ENCODE measurements around the gene ZBTB18. TPM values are rescaled to one million over a fixed set of nuclear protein-coding genes. Genes with fewer than 3 reads are reported as not detected.

Gene ZBTB18
- total RNA-seq, 1 donor from 2014 or later, result 29.9 TPM

DNA sequence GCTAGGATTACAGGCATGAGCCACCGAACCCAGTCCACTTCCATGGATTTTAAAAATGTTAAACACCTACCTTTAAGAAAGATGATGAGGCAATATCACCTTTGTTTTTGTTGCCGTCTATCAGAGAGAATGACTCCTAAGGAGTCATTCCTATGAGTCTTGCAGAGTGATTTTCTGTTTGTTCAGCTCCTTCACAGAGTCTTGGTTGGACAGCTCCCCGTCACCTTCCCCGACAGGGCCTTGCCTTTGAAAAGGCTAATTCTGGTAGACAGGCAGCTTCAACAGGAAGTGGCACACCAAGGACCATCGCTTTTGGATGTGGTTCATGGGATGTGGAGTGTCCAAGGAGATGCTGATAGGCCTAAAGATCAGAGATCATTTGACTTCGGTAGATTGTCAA is 17.5 kb downstream of the ZBTB18 start:
- Histone ChIP-seq H3K27me3 (ENCODE audit: low read depth) (peaks cover 13% of the 10 kb centered on the region), H3K36me3 (no peaks in the 10 kb centered on the region), H3K27ac (replicated peaks) (no peak overlapping the region), H3K4me3 (no peak overlapping the region), H3K4me1 (no peaks in the 10 kb centered on the region), H3K9me3 (replicated peaks) (no peaks in the 10 kb centered on the region)
- TF ChIP-seq, protein P1, sequence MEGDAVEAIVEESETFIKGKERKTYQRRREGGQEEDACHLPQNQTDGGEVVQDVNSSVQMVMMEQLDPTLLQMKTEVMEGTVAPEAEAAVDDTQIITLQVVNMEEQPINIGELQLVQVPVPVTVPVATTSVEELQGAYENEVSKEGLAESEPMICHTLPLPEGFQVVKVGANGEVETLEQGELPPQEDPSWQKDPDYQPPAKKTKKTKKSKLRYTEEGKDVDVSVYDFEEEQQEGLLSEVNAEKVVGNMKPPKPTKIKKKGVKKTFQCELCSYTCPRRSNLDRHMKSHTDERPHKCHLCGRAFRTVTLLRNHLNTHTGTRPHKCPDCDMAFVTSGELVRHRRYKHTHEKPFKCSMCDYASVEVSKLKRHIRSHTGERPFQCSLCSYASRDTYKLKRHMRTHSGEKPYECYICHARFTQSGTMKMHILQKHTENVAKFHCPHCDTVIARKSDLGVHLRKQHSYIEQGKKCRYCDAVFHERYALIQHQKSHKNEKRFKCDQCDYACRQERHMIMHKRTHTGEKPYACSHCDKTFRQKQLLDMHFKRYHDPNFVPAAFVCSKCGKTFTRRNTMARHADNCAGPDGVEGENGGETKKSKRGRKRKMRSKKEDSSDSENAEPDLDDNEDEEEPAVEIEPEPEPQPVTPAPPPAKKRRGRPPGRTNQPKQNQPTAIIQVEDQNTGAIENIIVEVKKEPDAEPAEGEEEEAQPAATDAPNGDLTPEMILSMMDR (IDR thresholded peaks at IDR 0.05; ENCODE audit: borderline replicate concordance), result no peak
- intact Hi-C loops (cut with micrococcal nuclease), result no loop called here
- no peak for DNase-seq

DNA sequence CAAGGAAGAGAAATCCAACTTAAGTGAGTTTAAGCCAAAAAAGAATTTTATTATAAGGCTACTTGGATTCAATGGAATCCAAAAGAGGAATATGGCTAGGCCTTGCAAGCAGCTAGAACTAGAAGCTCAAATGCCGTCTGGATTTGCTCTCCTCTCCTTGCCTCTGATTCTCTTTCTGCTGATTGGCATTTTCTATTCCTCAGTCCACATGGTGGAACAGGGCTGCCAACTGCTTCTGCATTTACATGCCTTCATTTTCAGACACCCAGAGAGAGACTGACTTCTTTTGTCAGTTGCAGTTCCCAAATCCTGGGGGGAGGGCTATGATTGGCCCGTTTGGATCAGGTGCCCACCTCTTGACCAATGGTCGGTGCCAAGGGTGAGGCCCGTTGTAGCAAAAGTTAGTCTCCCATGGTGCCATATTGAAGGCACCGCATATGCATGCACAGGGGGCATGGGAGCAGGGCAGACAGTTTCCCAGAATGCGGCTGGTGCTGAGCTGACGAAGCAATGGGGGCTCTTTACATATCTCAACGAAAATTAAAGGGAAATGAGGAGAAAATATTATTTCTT is 18.3 kb downstream of the ZBTB18 start:
- Histone ChIP-seq H3K27me3 (ENCODE audit: low read depth) (peaks cover 21% of the 10 kb centered on the region), H3K9me3 (replicated peaks) (no peaks in the 10 kb centered on the region), H3K4me1 (no peaks in the 10 kb centered on the region), H3K4me3 (no peak overlapping the region), H3K27ac (replicated peaks) (no peak overlapping the region), H3K36me3 (no peaks in the 10 kb centered on the region)
- no peak for DNase-seq
- TF ChIP-seq, protein P1 (IDR thresholded peaks at IDR 0.05; ENCODE audit: borderline replicate concordance), result no peak
- intact Hi-C loops (cut with micrococcal nuclease), result no loop called here

DNA sequence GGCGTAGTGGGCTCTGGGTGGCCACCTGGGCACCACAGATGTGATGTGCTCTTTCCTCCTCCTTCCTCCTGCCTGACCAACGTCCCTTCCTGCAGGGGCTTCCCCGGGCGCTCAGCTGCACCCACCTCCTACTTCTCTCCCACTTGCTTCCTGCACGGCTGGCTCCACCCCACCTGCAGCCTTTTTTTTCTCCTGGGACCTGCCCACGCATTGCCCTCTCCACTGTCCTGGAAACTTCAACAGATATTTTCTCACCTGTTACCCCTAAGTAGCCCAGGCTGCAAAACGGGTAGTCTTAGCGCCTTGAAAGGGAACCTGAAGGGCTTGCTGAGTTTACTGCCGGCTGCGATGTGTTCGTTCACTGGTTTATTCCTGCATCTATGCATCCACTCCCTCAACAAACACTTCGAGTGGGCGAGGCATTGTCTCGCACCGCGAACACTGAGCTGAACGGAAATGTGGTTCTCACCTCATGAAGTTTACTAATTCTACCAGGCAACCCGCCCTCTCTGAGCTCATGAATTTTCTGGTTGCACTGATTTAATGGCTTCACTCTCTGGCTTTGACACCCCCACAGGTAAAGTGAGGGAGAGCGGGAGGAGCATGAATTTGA is 23.6 kb downstream of the ZBTB18 start:
- no peaks in the 10 kb centered on the region for H3K9me3 ChIP-seq (replicated peaks)
- TF ChIP-seq, protein P1 (IDR thresholded peaks at IDR 0.05; ENCODE audit: borderline replicate concordance), result no peak
- no peak for DNase-seq
- H3K4me3 ChIP-seq, result no peak overlapping the region
- intact Hi-C loops (cut with micrococcal nuclease), result no loop called here
- H3K4me1 ChIP-seq, result no peaks in the 10 kb centered on the region
- H3K27me3 ChIP-seq (ENCODE audit: low read depth), result peaks cover 55% of the 10 kb centered on the region
- H3K27ac ChIP-seq (replicated peaks), result no peak overlapping the region
- H3K36me3 ChIP-seq, result no peaks in the 10 kb centered on the region

DNA sequence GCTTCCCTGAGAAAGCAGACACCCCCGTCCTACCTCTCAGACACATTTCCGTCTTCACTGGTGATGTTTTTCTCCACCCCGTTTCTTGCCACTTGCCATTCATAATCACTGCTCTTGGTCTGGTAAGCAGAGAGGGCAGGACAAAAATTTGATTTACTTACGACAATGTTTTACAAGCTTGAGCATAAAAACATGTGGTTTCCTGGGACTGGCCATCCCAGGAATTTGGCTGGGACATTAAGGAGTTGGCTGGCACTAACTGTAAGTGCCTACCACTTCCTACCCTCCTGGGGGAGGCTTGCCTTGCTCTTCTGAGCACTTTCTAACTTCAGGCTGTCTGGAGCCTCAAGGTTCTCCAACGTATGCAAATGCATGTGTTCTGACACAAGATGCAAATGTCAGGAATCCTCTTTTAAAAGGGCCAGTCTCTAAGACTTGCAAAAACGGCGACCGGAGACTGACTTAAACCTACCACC is 24.2 kb downstream of the ZBTB18 start:
- Histone ChIP-seq H3K27me3 (ENCODE audit: low read depth) (peaks cover 58% of the 10 kb centered on the region), H3K27ac (replicated peaks) (no peak overlapping the region), H3K4me1 (no peaks in the 10 kb centered on the region), H3K36me3 (no peaks in the 10 kb centered on the region), H3K4me3 (no peak overlapping the region), H3K9me3 (replicated peaks) (no peaks in the 10 kb centered on the region)
- no peak for DNase-seq
- TF ChIP-seq, protein P1 (IDR thresholded peaks at IDR 0.05; ENCODE audit: borderline replicate concordance), result no peak
- intact Hi-C loops (cut with micrococcal nuclease), result no loop called here

DNA sequence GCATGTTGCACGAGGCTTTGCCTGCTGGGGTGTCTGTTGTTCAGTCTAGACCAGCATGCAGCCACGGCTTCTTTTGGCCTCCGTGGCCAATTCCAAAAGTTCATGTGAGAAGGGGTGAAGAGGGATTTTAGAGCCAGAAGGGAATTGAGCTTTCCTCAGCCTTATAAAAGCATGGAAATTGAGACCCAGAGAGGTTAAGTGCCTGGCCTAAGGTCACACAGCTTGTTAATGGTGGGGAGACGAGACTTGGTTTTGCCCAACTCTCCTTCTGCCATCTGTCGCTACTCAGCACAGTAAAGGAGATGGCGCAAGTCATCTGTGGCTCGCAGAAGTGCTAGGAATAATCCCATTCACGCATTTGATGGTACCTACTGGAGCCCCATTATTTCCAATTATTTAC is 25.7 kb downstream of the ZBTB18 start:
- Histone ChIP-seq H3K4me3 (no peak overlapping the region), H3K27ac (replicated peaks) (no peak overlapping the region), H3K27me3 (ENCODE audit: low read depth) (peaks cover 67% of the 10 kb centered on the region), H3K9me3 (replicated peaks) (no peaks in the 10 kb centered on the region), H3K4me1 (no peaks in the 10 kb centered on the region), H3K36me3 (no peaks in the 10 kb centered on the region)
- intact Hi-C loops (cut with micrococcal nuclease), result no loop called here
- TF ChIP-seq, protein P1 (IDR thresholded peaks at IDR 0.05; ENCODE audit: borderline replicate concordance), result no peak
- DNase-seq, result no peak

Measured in left ventricle myocardium inferior (tissue), 1 donor.